ENCODE data around the gene CLIC3.
A peak's percentile ranks its signal among the peaks of the same experiment; 100 is the strongest.

GRCh38 chr9:137029058-137029936, 32.9 kb upstream of the CLIC3 start:
- TF ChIP-seq POLR2A (IDR thresholded peaks at IDR 0.05) (no peak), CTCF (IDR thresholded peaks at IDR 0.05) (peak; percentile 87 to 94 (median 90))
